Activated CD4-positive, alpha-beta memory T cell treated with anti-CD3 and anti-CD28 coated beads, Interleukin-2, amount 10 ng/mL, durations not matched to agents 7 days and 5 days (primary cell): Measurements from ENCODE around the gene ENPEP. TPM values are rescaled to one million over a fixed set of nuclear protein-coding genes. Genes with fewer than 3 reads are reported as not detected.

Source experiments
- CTCF ChIA-PET: fragments of 350-600 bp; sonication (Branson Sonifier 250); formaldehyde crosslinking; loops from one replicate; lab custom pipeline; 2021; ENCODE audit warnings: antibody characterized with exemption, inconsistent platforms; lab: Charles Lee
- POLR2A ChIA-PET: fragments of 350-600 bp; sonication (Branson Sonifier 250); formaldehyde crosslinking; loops from one replicate; lab custom pipeline; 2021; ENCODE audit warnings: antibody characterized with exemption; lab: Charles Lee
- DNase-seq: peaks from one replicate; pipeline ENCODE4 v3.0.0-alpha.2; 2020
- H3K27ac Mint-ChIP-seq: one replicate; pipeline ENCODE4 v1.8.0; 2021; ENCODE audit warnings: mild to moderate bottlenecking, mixed read lengths
- H3K27me3 Mint-ChIP-seq: one replicate; pipeline ENCODE4 v1.8.0; 2021; ENCODE audit warnings: mixed read lengths
- H3K36me3 Mint-ChIP-seq: one replicate; pipeline ENCODE4 v1.8.0; 2021; ENCODE audit warnings: low read depth, mixed read lengths
- H3K4me1 Mint-ChIP-seq: one replicate; pipeline ENCODE4 v1.8.0; 2021; ENCODE audit warnings: mixed read lengths
- H3K4me3 Mint-ChIP-seq: one replicate; pipeline ENCODE4 v1.8.0; 2021; ENCODE audit warnings: mild to moderate bottlenecking, mixed read lengths
- H3K9me3 Mint-ChIP-seq: one replicate; pipeline ENCODE4 v1.8.0; 2021; ENCODE audit warnings: mixed read lengths
- total RNA-seq, 2 experiments: library from RNA; stranded (reverse); gene quantifications; one replicate each; pipeline ENCODE4 v1.2.3, GENCODE V29; 2021

ENPEP gene
- total RNA-seq, 2 experiments from 2014 or later, result 0.15 to 0.65 TPM

DNA sequence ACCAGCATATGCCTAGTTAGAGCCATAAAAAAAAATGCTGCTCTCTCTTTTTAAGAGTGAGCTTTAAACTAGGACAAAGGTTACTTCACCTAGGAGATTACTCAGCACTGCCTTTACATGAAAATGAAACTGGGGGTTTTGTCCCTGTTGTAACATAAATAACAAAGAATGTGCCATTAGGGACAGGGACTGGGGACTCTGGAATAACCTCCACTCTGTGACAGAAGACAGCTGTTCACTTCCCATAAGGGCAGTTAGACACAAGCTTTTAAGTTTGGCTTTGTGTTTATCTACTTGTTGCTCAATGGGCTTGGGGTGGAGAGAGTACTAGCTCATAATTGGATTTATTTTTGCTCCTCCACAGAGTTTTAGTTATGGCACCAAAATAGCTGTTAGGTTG lies 11.9 kb downstream of the ENPEP start:
- Mint-ChIP-seq H3K27ac (no peak overlapping the region), H3K4me3 (no peak overlapping the region), H3K36me3 (no peaks in the 10 kb centered on the region), H3K4me1 (peaks cover 4% of the 10 kb centered on the region), H3K9me3 (no peaks in the 10 kb centered on the region), H3K27me3 (peaks cover 17% of the 10 kb centered on the region)
- ChIA-PET POLR2A (no interaction called here), CTCF (interaction anchor here (1.2 kb wide), 1 partner anchor 13 kb away, joined by 3 read pairs; no protein-coding TSS in a partner anchor)
- no peak for DNase-seq

DNA sequence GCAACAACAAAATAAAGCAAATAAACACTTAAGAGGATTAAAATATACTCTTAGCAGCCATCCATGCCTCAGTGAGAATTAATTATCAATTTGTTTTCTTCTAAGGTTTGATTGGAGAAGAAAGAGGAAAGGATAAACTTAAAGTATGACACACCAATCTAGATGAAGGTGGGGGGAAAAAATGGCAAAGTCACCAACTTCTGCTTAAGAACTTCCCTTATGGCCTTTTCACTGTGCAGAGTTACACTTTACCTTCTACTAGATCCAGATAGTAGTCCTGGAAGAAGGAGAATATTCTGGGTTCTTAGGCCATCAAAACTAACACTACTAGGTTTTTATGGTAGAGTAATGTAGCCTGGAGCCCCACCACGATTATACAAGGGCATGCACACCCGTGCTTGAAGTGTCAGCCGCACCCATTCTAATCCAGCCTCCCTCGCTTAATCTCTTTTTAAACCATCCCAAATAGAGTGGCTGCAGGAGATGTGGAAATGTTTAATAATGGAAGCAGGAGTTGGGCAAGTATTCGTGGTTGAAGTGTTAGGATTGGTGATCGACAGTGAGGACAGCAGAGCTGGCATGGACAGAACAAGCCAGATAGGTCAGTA lies 14.1 kb downstream of the ENPEP start:
- CTCF ChIA-PET, result no interaction called here
- no peaks in the 10 kb centered on the region for H3K9me3 Mint-ChIP-seq
- H3K27me3 Mint-ChIP-seq, result peaks cover 18% of the 10 kb centered on the region
- no peaks in the 10 kb centered on the region for H3K36me3 Mint-ChIP-seq
- H3K4me3 Mint-ChIP-seq, result no peak overlapping the region
- H3K27ac Mint-ChIP-seq, result no peak overlapping the region
- POLR2A ChIA-PET, result no interaction called here
- no peaks in the 10 kb centered on the region for H3K4me1 Mint-ChIP-seq
- DNase-seq, result no peak

DNA sequence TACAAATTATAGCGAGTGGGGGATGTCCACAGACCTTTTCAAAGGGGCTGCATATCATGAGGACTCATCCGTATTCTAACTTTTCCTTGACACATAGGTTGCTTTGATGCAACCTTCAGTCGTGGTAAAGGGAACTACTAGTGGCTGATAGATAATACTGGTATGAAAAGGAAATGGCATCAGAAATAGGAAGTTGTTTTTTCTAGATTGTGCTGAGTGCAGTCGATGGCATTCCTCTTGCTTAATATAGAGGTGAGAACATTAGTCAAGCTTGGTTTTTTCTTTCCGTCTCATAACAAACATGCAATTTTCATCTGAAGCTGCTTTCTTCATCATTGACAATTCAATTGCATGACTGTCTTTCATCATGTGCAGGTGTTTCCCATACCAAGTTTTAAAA lies 16.6 kb downstream of the ENPEP start:
- no peak for DNase-seq
- no peak overlapping the region for H3K27ac Mint-ChIP-seq
- H3K36me3 Mint-ChIP-seq, result no peaks in the 10 kb centered on the region
- no peaks in the 10 kb centered on the region for H3K9me3 Mint-ChIP-seq
- H3K4me1 Mint-ChIP-seq, result no peaks in the 10 kb centered on the region
- no peak overlapping the region for H3K4me3 Mint-ChIP-seq
- ChIA-PET CTCF (interaction anchor here (0.9 kb wide), 1 partner anchor 23 kb away, joined by 3 read pairs; no protein-coding TSS in a partner anchor), POLR2A (no interaction called here)
- H3K27me3 Mint-ChIP-seq, result peaks cover 14% of the 10 kb centered on the region

DNA sequence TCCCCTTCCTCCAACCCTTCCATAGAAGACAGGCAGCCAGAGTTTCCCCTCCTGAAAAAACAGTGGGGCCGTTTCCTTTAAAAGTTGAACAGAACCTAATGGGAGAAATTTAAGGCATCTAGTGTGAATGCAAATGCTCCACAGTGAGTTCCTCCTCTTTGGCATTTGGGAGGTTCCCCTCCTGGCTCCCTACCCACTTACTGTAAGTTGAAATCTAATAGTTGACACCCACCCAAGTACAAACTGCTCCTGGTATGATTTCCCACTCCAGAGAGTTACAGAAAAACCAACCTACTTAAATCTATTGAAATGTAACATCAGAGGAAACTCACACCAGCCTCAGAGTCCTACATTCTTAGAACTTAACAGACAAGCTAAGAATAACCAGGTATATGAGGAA lies 17.6 kb downstream of the ENPEP start:
- no peak overlapping the region for H3K27ac Mint-ChIP-seq
- H3K36me3 Mint-ChIP-seq, result no peaks in the 10 kb centered on the region
- peaks cover 12% of the 10 kb centered on the region for H3K27me3 Mint-ChIP-seq
- DNase-seq, result no peak
- H3K9me3 Mint-ChIP-seq, result no peaks in the 10 kb centered on the region
- ChIA-PET CTCF (no interaction called here), POLR2A (no interaction called here)
- H3K4me1 Mint-ChIP-seq, result no peaks in the 10 kb centered on the region
- H3K4me3 Mint-ChIP-seq, result no peak overlapping the region

DNA sequence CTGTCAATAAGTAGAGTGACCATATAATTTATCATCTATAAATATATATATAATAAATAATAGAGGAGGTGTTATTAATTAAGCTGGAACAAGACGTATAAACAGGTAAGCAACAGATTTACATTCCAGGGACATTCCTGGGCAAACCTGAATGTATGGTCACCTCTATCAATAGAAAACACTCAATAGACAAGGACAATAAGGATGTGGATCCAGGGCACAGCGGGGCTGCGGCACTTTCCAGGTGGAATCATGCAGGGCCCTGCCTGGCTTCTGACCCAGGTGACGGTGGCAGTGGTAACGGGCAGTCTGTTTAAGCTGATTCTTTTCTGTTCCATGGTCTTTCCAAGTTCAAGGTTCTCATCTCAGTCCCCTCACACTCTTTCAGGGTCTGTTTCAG lies 22.5 kb downstream of the ENPEP start:
- Mint-ChIP-seq H3K4me3 (no peak overlapping the region), H3K27ac (no peak overlapping the region), H3K9me3 (no peaks in the 10 kb centered on the region), H3K4me1 (no peaks in the 10 kb centered on the region), H3K27me3 (peaks cover 19% of the 10 kb centered on the region), H3K36me3 (no peaks in the 10 kb centered on the region)
- DNase-seq, result no peak
- POLR2A ChIA-PET, result no interaction called here
- CTCF ChIA-PET, result no interaction called here

DNA sequence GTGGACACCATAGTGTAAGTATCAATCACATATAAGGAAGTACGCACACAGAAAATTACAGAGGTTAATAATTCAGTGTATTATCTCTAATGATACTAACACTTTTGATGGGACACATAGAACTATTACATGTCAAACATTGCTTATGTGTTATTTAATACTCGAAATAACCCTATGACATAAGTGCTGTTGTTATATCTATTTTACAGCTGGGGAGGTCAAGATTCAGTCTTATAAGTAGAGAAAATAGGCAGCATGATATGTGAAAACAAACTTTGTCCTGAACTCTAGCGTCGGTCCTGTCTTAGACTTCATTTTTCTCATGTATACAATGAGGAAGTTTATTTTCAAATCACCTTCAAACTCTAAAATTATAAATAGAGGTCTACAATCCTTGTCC lies 23.2 kb downstream of the ENPEP start:
- no peak overlapping the region for H3K27ac Mint-ChIP-seq
- no peaks in the 10 kb centered on the region for H3K9me3 Mint-ChIP-seq
- no peak for DNase-seq
- CTCF ChIA-PET, result no interaction called here
- H3K4me3 Mint-ChIP-seq, result no peak overlapping the region
- no peaks in the 10 kb centered on the region for H3K4me1 Mint-ChIP-seq
- H3K27me3 Mint-ChIP-seq, result peaks cover 17% of the 10 kb centered on the region
- POLR2A ChIA-PET, result no interaction called here
- no peaks in the 10 kb centered on the region for H3K36me3 Mint-ChIP-seq

DNA sequence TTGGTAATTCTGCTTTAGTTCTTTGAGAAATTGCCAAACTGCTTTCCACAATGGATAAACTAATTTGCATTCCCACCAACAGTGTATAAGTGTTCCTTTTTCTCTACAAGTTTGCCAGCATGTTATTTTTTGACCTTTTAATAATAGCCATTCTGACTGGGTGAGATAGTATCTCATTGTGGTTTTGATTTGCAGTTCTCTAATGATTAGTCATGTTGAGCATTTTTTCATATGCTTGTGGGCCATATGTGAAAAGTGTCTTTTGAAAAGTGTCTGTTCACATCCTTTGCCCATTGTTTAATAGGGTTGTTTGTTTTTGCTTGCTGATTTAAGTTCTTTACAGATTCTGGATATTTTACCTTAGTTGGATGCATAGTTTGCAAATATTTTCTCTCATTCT lies 25.9 kb downstream of the ENPEP start:
- H3K4me1 Mint-ChIP-seq, result no peaks in the 10 kb centered on the region
- H3K36me3 Mint-ChIP-seq, result no peaks in the 10 kb centered on the region
- peaks cover 20% of the 10 kb centered on the region for H3K27me3 Mint-ChIP-seq
- no peak for DNase-seq
- no peak overlapping the region for H3K27ac Mint-ChIP-seq
- POLR2A ChIA-PET, result no interaction called here
- CTCF ChIA-PET, result interaction anchor here (1.1 kb wide), 1 partner anchor 9 kb away, joined by 3 read pairs; no protein-coding TSS in a partner anchor
- no peak overlapping the region for H3K4me3 Mint-ChIP-seq
- H3K9me3 Mint-ChIP-seq, result no peaks in the 10 kb centered on the region

DNA sequence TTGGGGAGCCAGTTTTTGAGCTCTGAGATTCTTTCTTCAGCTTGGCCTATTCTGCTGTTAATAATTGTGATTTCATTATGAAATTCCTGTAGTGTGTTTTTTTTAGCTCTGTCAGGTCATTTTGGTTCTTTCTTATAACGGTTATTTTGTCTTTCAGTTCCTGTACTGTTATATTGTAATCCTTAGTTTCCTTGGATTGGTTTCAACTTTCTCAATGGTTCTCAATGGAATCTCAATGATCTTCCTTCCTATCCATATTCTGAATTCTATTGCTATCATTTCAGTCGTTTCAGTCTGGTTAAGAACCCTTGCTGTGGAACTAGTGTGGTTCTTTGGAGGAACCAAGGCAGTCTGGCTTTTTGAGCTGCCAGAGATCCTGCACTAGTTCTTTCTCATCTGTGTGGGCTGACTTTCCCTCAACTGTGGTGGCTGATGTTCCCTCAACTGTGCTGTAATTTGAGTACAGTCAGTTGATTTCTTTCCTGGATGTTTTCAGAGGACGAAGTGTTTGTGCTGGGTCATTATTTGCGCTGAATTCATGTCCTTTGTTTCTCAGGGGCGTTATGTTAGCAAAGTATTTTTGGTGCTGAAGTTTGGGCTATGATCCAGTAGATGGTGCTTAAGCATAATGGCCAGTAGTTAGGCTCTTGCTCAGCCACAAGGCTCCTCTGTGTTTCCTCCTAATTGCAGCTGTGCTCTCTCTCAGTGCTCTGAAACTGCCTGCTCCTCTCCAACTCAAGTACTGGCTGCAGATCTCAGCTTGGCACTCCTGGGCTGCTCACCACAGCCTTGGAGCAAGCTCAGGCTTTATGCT lies 27.5 kb downstream of the ENPEP start:
- no peak for DNase-seq
- H3K36me3 Mint-ChIP-seq, result no peaks in the 10 kb centered on the region
- ChIA-PET CTCF (interaction anchor here (1.0 kb wide), 1 partner anchor 454 kb away, joined by 3 read pairs; no protein-coding TSS in a partner anchor), POLR2A (no interaction called here)
- no peaks in the 10 kb centered on the region for H3K4me1 Mint-ChIP-seq
- peaks cover 20% of the 10 kb centered on the region for H3K27me3 Mint-ChIP-seq
- H3K4me3 Mint-ChIP-seq, result no peak overlapping the region
- H3K9me3 Mint-ChIP-seq, result no peaks in the 10 kb centered on the region
- no peak overlapping the region for H3K27ac Mint-ChIP-seq

DNA sequence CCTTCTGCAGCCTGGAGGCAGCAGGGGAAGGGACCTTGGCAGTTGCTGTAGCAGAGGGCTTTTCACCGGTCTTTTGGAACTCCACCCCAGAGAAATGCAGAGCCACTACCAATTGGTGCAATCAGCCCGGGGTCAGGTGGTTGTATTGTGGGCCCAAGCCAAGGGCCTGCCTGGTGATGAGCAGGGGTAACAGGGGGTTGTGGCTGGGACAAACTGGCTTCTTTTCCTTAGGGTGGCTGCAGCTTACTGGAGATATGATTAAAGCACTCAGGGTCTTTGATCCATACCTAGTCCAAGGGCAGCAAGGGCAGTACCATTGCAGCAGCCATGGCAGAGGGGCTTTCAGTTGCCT lies 28.1 kb downstream of the ENPEP start:
- no peak overlapping the region for H3K4me3 Mint-ChIP-seq
- CTCF ChIA-PET, result interaction anchor here (1.0 kb wide), 1 partner anchor 454 kb away, joined by 3 read pairs; no protein-coding TSS in a partner anchor
- H3K36me3 Mint-ChIP-seq, result no peaks in the 10 kb centered on the region
- H3K9me3 Mint-ChIP-seq, result no peaks in the 10 kb centered on the region
- POLR2A ChIA-PET, result no interaction called here
- no peak overlapping the region for H3K27ac Mint-ChIP-seq
- DNase-seq, result no peak
- H3K4me1 Mint-ChIP-seq, result no peaks in the 10 kb centered on the region
- peaks cover 20% of the 10 kb centered on the region for H3K27me3 Mint-ChIP-seq

DNA sequence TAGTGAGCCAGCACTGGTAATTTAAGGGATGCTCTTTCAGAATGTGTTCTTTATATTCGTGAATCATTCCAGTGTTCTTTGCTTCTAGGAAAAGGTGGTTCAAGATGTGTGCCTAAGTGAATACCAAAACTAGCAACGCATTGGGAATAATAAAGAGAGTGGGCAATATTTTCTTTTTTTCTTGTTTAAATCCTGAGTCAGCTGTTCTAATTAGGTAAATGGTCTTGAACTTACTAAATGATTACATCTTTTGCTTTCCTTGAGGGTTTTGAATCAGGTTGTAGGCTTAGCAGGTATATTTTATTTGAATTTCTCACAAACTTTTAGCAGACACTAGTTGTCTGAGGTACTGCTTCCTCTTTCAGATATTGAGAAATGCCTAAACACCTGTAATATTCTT lies 29.5 kb downstream of the ENPEP start:
- Mint-ChIP-seq H3K4me1 (no peaks in the 10 kb centered on the region), H3K9me3 (no peaks in the 10 kb centered on the region), H3K4me3 (no peak overlapping the region), H3K27me3 (peaks cover 17% of the 10 kb centered on the region), H3K27ac (no peak overlapping the region), H3K36me3 (no peaks in the 10 kb centered on the region)
- ChIA-PET POLR2A (no interaction called here), CTCF (no interaction called here)
- DNase-seq, result no peak

DNA sequence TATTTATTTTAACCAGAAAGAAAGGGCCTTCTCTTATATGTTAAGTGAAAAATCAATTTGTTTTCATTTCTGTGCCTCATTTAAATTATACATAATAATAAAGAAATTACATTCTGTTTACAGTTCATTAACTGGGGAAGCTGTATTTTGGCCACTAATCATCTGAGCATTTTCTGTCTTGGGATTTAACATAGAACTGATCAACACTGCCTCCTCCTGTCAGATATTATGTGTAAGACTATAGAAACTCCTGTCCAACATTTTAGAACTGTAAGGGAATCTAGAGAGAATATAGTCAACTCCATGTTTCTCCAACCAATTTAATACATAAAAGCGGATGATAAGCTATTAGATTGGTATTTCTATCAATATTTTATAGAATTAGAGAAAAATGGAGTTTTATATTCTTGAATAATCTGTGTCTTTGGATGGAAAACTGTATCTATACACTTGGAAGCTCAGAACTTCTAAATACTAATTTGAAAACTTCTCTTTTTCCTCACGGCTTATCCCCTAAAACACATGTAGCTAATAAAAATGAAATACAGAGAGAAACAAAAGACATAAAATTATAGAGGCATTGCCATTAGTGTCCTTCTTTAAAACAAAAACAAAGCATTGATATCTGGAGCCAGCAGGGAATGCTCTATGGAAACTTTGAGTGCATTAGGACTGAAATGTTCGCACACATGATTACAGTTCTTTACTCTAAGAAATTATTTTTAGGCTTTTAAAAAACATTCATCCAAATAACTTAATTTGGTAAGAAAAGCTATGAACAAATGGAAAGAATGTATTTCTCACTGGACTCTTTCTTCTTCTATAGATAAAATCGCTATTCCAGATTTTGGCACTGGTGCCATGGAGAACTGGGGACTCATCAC lies 33.1 kb downstream of the ENPEP start:
- Mint-ChIP-seq H3K9me3 (no peaks in the 10 kb centered on the region), H3K4me3 (no peak overlapping the region), H3K27me3 (peaks cover 7% of the 10 kb centered on the region), H3K36me3 (no peaks in the 10 kb centered on the region), H3K4me1 (no peaks in the 10 kb centered on the region), H3K27ac (no peak overlapping the region)
- POLR2A ChIA-PET, result interaction anchor here (0.5 to 0.8 kb wide), 2 partner anchors 312 to 510 kb away, joined by 3 to 4 read pairs; no protein-coding TSS in a partner anchor
- DNase-seq, result no peak
- CTCF ChIA-PET, result interaction anchor here (1.1 to 12.4 kb wide), 7 partner anchors 9 to 508 kb away, joined by 3 to 312 read pairs (median 9); no protein-coding TSS in a partner anchor

DNA sequence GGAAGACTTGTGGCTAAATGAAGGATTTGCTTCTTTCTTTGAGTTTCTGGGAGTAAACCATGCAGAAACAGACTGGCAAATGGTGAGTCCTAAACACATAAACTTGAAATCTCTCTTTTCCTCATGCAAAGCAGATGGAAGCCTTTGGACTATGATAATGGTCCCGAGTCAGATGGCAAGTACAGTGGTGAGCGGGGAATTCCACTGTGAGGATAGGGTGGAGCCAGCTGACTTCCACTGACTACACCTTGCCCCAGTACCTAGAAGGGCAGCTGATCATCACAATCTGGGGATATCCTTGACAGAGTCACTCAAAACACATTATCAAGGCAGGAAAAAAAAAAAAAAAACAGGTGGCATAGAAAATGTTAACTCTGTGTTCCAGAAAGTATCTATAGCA lies 34.3 kb downstream of the ENPEP start:
- H3K4me1 Mint-ChIP-seq, result peaks cover 4% of the 10 kb centered on the region
- POLR2A ChIA-PET, result no interaction called here
- no peak overlapping the region for H3K4me3 Mint-ChIP-seq
- H3K36me3 Mint-ChIP-seq, result no peaks in the 10 kb centered on the region
- no peaks in the 10 kb centered on the region for H3K9me3 Mint-ChIP-seq
- CTCF ChIA-PET, result interaction anchor here (0.7 to 12.4 kb wide), 13 partner anchors 8 to 1048 kb away, joined by 3 to 312 read pairs (median 4); no protein-coding TSS in a partner anchor
- no peak for DNase-seq
- peaks cover 6% of the 10 kb centered on the region for H3K27me3 Mint-ChIP-seq
- no peak overlapping the region for H3K27ac Mint-ChIP-seq
